ENCODE data around the gene MICAL2. TPM values are rescaled to one million over a fixed set of nuclear protein-coding genes. Genes with fewer than 3 reads are reported as not detected.

MICAL2 gene
- total and polyA plus RNA-seq, 2 of the 8 experiments (the other 6 are each of a cell fraction or from before 2014, with no cell fraction given): 1.3 to 4.1 TPM

- H2BK120ac ChIP-seq (replicated peaks; ENCODE audit: low read depth, low read length): no peak overlapping the region
- TF ChIP-seq RXRA (IDR thresholded peaks at IDR 0.05; ENCODE audit: insufficient read depth, low read depth, low read length) (no peak), ATF2 (IDR thresholded peaks at IDR 0.05; ENCODE audit: low read length) (no peak)
- no peak overlapping the region for H3K27ac ChIP-seq (ENCODE audit: low read depth, low read length)
- no peak overlapping the region for H4K8ac ChIP-seq (ENCODE audit: extremely low read depth, insufficient read depth, low read length)
- DNase-seq (ENCODE audit: low read depth in 1 of 2, low spot score in 2 of 2) (no peak), FAIRE-seq (no peak)
- no peak overlapping the region for H3K4ac ChIP-seq (replicated peaks; ENCODE audit: insufficient read length, low read depth, low read length)
- no peaks in the 10 kb centered on the region for H3K79me2 ChIP-seq (ENCODE audit: control insufficient read depth in 1 of 2, insufficient read depth in 2 of 2, low read length in 2 of 2)
- no peaks in the 10 kb centered on the region for H3K9me3 ChIP-seq (ENCODE audit: insufficient read depth in 2 of 2, low read depth in 1 of 2, low read length in 1 of 2)
- ChIA-PET POLR2A (ENCODE audit: partially characterized antibody) (no interaction called here), CTCF (ENCODE audit: partially characterized antibody) (interaction anchor here (0.7 to 1.4 kb wide), 3 partner anchors 33 to 188 kb away, joined by 3 to 5 read pairs (median 3); no protein-coding TSS in a partner anchor)
- H4K20me1 ChIP-seq (replicated peaks in 1 of 2; ENCODE audit: control insufficient read depth in 1 of 2, insufficient read depth in 2 of 2, low read length in 2 of 2): no peaks in the 10 kb centered on the region
- no peak overlapping the region for H2BK12ac ChIP-seq (ENCODE audit: low read depth, low read length)
- H3K23me2 ChIP-seq (ENCODE audit: low read depth, low read length): no peaks in the 10 kb centered on the region
- H3K4me3 ChIP-seq (ENCODE audit: extremely low read depth in 1 of 4, insufficient read depth in 2 of 4, low read depth in 3 of 4, low read length in 4 of 4): no peak overlapping the region
- no peak overlapping the region for H3K4me2 ChIP-seq (ENCODE audit: insufficient read depth in 1 of 2, low read depth in 2 of 2, low read length in 2 of 2)
- H3K4me1 ChIP-seq (replicated peaks in 1 of 4; ENCODE audit: control insufficient read depth in 3 of 4, insufficient read depth in 4 of 4, low read length in 3 of 4): peaks cover 3 to 13% (median 9%) of the 10 kb centered on the region in 4 experiments
- no peak overlapping the region for H3K56ac ChIP-seq (replicated peaks; ENCODE audit: insufficient read length, low read depth, low read length)
- H3K36me3 ChIP-seq (ENCODE audit: control insufficient read depth in 2 of 4, insufficient read depth in 4 of 4, low read length in 3 of 4): no peaks in the 10 kb centered on the region
- no peak overlapping the region for H2AFZ ChIP-seq (ENCODE audit: low read length)
- no peak overlapping the region for H3K23ac ChIP-seq (ENCODE audit: insufficient read length)
- H3K18ac ChIP-seq (ENCODE audit: extremely low read depth, low read length): no peak overlapping the region
- no peak overlapping the region for H4K5ac ChIP-seq (ENCODE audit: insufficient read length, low read depth, low read length)
- 89% methylated on average over 1 of the region's 5 CpGs; no CpG with 5 or more reads in 1 of the 2 experiments for WGBS, 2 experiments (ENCODE audit: extremely low coverage in 1 of 2, insufficient coverage in 1 of 2, insufficient read length in 1 of 2, insufficient replicate concordance in 2 of 2, low coverage in 1 of 2, low lambda C conversion rate in 2 of 2, missing lambda C conversion rate in 1 of 2)
- H2BK5ac ChIP-seq (ENCODE audit: low read depth, low read length): no peak overlapping the region
- no peak overlapping the region for H3K9ac ChIP-seq (replicated peaks in 1 of 4; ENCODE audit: extremely low read depth in 1 of 4, low read depth in 3 of 4, low read length in 3 of 4)
- H3K14ac ChIP-seq (ENCODE audit: insufficient read length): no peak overlapping the region
- H4K91ac ChIP-seq (replicated peaks; ENCODE audit: insufficient read length, low read length): no peak overlapping the region
- H2AK5ac ChIP-seq (ENCODE audit: low read depth, low read length): peak overlapping the region; percentile 65; the same call in 1 of the 2 replicates
- peak overlapping the region; percentile 4; the same call in 1 of the 2 replicates for H2BK20ac ChIP-seq (ENCODE audit: low read length)
- no peak overlapping the region for H2BK15ac ChIP-seq (ENCODE audit: low read length)
- no peaks in the 10 kb centered on the region for H3K79me1 ChIP-seq (ENCODE audit: low read depth, low read length)
- H3K27me3 ChIP-seq (replicated peaks in 1 of 4; ENCODE audit: control insufficient read depth in 3 of 4, extremely low read depth in 1 of 4, insufficient read depth in 3 of 4, low read length in 3 of 4): no peaks in the 10 kb centered on the region; a peak in 2 of 7 replicates
Measured at GRCh38 chr11:12100841-12101242, 9.5 kb upstream of the MICAL2 start.

All from H1 (cell line).